Amygdala (tissue), 56 donors: ENCODE measurements around the gene STPG4.
"Not testable (repeated sequence)": the region's sequence is repeated elsewhere in the genome, so short reads cannot be mapped to it uniquely, and the experiment has no call there.

Experiments used
- DNase-seq, 56 donors: peaks; one replicate each; lab custom pipeline; 2025; lab: John Stamatoyannopoulos, UW

STPG4 gene

DNA sequence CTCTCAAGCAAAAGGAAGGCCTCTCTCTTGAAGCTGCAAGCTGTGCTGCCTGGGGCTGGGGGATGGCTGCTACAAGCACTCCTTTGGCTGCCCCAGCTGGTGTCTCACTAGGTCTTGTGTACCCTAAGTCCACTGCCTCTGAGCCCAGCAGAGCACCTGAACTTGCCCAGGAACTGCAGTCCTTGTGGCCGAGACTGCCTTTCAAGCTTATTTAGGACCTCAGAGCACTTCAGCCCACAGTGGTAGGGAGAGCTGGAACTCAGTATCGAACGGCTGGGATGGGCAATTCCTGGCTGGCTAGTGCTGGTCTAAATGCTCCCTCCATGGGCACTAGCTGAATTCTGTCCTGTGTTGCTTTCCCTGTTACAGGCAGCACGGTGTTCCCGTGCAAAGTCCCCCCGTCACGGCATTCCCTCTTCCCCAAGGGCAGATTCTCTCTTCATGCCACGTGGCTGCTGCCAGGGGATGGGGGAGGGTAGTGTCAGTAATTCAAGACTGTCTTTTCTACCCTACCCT, 25.9 kb downstream of the STPG4 start:
- no peak for DNase-seq

DNA sequence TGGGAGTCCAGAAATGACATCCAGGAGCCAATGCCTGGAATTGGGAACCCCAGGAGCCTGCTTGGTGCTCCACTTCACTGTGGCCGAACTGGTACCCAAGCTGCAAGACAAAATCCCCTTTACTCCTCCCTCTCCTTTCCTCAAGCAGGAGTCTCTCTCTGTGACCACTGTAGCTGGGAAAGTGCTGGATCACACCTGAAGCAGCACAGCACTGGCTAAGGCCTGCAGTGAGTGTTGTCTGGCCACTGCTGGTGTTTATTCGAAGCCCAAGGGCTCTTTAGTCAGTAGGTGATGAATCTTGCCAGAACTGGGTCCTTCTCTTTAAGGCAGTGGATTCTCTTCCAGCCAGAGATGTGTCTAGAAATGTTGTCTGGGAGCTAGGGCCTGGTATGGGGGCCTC, 26.4 kb downstream of the STPG4 start:
- DNase-seq: no peak

DNA sequence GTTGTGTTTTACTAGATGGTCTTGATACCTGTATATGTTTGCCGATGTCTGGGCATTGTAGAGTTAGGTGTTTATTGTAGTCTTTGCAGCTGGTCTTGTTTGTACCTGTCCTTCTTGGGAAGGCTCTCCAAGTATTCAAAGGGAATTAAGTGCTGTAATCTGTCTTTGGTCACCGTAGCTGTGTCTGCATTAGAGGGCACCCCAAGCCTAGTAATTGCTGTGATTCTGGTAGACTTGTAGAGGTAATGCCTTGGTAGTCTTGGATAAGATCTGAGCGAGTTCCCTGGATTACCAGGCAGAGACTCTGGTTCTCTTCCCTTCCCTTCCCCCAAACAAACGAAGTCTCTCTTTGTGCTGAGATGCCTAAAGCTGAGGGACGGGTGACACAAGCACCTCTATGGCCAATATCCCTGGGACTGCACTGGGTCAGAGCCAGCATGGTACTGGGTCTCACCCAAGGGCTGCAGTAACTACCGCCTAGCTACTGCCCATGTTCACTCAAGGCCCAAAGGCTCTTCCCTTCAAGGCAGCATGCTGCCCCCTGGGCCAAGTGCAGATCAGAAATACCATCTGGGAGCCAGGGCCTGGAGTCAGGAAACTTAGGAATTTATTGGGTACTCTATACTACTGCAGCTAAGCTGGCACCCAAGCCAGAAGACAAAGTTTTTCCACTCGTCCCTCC, 27.1 kb downstream of the STPG4 start:
- no peak for DNase-seq

GRCh38 chr2:47126783-47127182, 28.3 kb downstream of the STPG4 start:
- no peak for DNase-seq

- DNase-seq: not testable (repeated sequence)
Observed at GRCh38 chr2:47124740-47125139, 30.4 kb downstream of the STPG4 start.

DNA sequence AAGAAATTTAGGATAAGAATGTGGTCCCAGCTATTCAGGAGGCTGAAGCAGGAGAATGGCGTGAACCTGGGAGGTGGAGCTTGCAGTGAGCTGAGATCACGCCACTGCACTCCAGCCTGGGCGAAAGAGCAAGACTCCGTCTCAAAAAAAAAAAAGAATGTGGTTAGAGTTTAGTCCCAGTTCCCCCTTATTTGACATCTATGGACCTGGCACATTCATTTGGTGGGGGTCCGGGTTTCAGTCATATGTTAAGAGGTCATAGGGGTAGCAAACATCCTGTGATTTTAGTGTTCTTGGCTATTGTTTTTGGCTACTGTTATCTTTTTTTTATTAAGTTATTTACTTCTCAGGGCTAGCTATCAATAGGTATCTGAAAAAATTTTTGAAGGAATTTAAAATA, 34.7 kb downstream of the STPG4 start:
- DNase-seq: not testable (repeated sequence)

- peak in 1 of 56 donors; percentile 5 for DNase-seq
Observed at GRCh38 chr2:47119001-47119400, 36.1 kb downstream of the STPG4 start.

DNA sequence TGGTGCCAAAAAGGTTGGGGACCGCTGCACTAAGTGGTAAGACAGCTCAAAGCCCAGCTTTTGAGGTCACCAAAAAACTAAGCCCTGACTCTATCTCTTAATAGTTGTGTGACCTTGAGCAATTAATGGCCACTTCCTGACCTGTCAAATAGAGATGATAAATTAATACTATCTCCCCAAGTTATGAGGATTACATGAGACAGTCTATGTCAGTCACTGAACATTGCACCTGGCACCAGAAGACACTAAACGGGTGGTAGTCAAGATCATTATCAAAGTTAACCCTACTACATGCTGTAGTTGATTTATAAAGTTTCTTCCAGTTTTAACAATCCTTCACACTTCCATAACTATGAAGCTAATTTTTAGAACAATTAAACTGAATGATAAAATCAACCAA, 36.5 kb downstream of the STPG4 start:
- DNase-seq: no peak

DNA sequence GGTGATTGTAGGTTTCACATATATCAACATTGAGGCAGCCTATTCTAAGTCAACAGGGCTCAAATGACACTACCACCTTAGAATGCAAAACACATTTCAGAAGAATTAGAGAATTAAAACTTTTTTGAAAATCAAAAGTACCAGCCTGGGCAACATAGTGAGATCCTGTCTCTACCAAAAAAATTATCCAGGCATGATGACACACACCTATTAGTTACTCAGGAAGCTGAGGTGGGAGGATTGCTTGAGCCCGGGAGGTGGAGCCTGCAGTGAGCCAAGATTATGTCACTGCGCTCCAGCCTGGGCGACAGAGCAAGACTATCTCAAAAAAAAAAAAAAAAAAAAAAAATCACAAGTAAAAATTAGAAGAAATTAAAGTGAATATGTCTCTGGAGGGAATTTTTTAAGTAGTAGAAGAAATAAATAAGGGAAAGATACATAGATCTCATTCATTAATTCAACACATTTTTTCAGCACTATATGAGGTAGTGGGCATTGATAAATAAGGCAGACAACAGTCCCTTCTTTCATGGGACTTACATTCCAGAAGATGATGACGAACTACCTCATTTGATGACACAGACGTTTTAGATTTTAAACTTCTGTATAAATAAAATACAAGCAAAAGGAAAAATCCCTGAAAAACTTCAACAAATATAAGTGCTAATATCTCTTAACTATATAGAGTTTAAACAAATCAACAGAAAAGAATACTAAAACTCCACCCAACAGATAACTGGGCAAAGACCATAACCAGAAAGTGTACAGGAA, 42.3 kb downstream of the STPG4 start:
- no peak for DNase-seq

DNA sequence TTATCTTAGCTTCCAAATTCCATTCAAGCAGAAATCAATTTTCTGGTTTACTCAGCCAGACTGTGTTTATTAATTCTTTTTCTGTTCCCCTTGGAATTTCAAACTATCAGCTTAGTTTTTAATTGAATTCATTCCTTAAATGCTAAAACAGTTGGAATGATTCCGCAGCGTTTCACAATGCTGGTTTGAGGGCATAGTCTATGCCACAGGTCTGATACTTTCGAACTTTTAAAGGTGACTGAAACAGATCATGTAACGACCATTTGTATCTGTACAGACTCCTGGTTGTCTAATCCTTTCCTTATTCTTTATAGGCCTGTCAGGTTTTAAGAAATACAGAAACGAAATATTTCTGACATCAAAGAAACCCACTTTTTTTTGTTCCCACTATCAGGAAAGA, 45.4 kb downstream of the STPG4 start:
- no peak for DNase-seq

GRCh38 chr2:47109007-47109375, 46.1 kb downstream of the STPG4 start:
- DNase-seq: no peak

- DNase-seq: not testable (repeated sequence)
Observed at GRCh38 chr2:47108267-47109006, 46.7 kb downstream of the STPG4 start.

DNA sequence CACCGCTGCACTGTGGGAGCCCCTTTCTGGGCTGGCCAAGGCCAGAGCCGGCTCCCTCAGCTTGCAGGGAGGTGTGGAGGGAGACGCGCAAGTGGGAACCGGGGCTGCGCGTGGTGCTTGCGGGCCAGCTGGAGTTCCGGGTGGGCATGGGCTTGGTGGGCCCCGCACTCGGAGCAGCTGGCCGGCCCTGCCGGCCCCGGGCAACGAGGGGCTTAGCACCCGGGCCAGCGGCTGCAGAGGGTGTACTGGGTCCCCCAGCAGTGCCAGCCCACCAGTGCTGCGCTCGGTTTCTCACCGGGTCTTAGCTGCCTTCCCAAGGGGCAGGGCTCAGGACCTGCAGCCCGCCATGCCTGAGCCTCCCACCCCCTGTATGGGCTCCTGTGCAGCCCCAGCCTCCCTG, 47.9 kb downstream of the STPG4 start:
- DNase-seq: not testable (repeated sequence)

- DNase-seq: not testable (repeated sequence)
Observed at GRCh38 chr2:47106231-47106630, 48.9 kb downstream of the STPG4 start.

DNA sequence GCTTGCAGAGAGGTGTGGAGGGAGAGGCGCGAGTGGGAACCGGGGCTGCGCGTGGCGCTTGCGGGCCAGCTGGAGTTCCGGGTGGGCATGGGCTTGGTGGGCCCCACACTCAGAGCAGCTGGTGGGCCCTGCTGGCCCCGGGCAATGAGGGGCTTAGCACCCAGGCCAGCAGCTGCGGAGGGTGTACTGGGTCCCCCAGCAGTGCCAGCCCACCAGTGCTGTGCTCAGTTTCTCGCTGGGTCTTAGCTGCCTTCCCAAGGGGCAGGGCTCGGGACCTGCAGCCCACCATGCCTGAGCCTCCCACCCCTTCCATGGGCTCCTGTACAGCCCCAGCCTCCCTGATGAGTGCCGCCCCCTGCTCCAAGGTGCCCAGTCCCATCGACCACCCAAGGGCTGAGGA, 55.4 kb downstream of the STPG4 start:
- not testable (repeated sequence) for DNase-seq

GRCh38 chr2:47098953-47099352, 56.2 kb downstream of the STPG4 start:
- no peak for DNase-seq

DNA sequence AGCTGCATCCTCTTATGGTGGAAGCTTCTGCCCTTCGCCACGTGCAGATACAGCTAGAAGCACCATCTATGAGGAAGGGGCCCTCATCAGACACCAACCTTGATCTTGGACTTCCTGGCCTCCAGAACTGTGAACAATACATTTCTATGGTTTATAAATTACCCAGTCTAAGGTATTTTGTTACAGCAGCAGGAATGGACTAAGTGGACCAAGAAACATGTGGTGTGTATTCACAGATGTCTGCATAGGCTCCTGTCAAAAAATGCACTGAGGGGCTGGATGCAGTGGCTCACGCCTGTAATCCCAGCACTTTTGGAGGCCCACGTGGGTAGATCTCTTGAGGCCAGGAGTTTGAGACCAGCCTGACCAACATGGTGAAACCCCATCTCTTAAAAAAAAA, 57.5 kb downstream of the STPG4 start:
- no peak for DNase-seq

- DNase-seq: no peak
Observed at GRCh38 chr2:47096451-47096850, 58.7 kb downstream of the STPG4 start.

DNA sequence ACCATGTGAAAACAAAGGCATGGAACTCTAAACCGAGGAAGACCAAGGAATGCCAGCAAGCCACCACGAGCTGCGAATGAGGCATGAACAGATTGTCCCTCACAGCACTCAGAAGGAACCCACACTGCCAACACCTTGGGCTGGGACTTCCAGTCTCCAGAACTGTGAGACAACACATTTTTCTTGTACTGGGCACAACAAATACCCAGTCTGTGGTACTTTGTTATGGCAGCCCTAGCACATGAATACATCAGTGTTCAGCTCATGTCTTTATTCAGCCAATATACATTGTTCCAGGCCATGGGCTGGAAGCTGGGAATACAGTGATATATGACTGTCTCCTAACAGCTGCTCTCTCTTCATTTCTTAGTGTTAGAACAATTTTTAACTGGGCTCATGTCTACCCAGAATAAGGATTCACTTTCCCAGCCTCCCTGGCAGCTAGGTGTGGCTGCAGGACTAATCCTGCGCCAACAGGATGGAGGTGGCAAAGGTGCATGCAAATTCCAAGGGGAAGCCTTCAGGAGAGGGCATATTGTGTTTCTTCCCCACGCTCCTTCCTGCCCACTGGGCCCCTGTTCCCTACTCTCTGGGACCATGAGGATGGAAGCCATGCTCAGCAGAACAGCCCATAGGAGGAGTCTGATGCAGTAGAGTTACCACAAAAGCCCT, 59.6 kb downstream of the STPG4 start:
- DNase-seq: no peak

DNA sequence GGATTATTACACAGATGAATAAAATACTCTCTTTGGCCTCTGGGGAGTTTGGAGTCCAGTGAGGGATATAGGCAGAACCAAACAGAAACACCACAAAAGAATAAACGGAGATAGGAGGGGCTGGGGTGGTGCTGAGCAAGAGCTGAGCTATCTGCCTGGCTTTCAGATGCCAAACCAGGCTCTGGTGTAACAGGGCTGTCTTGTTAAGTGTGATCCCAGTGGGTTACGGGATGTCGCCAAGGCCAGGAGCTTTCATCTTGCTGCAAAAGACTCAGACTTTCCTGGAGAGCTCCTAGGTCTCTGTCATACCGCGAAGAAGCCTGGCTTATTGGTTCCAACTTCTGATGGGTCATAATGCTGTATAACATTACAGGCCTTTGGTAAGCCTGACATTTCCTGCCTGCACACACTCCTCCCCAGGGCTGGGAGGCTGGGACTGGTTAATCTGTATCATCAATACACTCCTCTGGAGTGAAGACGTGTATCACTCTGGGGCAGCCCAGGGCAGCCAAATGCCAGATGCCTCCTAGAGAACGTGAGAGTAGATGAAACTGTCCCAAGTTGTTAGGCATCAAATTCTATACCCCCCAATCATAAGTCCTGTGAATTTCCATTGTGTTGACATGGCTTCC, 60.5 kb downstream of the STPG4 start:
- no peak for DNase-seq
